OCI-LY1 (cell line): Measurements from ENCODE around the gene PTPRE.

ENCODE experiments used
- EZH2 ChIP-seq: fragments of 200-600 bp; sonication (generic), shearing (Covaris generic); IDR thresholded peaks from 2 replicates; pipeline ENCODE4 v1.8.0; 2017; ENCODE audit warnings: borderline replicate concordance, mixed run types, mild to moderate bottlenecking, antibody characterized with exemption, low read length, moderate library complexity, mixed read lengths
- TF ChIP-seq, protein P1 (sequence below): fragments of 200-600 bp; sonication (generic), shearing (Covaris generic); IDR thresholded peaks from 2 replicates; pipeline ENCODE4 v1.5.1; 2017; ENCODE audit warnings: mild to moderate bottlenecking, antibody characterized with exemption, low read length, moderate library complexity, mixed read lengths

DNA sequence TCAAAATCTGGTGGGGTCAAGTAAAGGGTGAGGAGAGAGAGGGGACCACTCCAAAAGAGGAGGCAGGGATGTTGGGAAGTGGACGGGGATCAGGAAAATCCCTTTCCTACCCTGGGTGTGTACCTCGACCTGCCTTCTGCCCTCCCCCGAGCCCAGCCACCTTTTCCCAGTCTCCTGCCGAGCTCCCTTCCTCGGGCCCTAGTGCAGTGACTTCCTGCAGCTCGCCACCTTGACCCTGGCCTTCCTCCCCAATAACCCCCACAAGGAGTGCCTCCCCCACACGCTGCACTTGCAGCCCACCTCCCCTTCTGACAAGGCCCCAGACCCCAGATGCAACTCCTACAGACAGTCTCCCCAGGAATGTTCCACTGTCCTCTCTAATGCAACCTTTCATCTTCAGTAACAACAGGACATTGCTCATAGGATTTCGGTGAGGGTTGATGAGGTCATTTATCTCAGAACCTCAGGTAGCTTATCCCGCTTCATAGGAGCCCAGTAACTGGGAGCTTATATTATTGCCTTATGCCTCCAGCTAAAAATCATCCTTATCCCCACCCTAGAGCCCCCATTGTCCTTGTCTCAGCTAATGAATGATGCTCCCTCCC is 129.2 kb downstream of the PTPRE start:
- TF ChIP-seq, protein P1, sequence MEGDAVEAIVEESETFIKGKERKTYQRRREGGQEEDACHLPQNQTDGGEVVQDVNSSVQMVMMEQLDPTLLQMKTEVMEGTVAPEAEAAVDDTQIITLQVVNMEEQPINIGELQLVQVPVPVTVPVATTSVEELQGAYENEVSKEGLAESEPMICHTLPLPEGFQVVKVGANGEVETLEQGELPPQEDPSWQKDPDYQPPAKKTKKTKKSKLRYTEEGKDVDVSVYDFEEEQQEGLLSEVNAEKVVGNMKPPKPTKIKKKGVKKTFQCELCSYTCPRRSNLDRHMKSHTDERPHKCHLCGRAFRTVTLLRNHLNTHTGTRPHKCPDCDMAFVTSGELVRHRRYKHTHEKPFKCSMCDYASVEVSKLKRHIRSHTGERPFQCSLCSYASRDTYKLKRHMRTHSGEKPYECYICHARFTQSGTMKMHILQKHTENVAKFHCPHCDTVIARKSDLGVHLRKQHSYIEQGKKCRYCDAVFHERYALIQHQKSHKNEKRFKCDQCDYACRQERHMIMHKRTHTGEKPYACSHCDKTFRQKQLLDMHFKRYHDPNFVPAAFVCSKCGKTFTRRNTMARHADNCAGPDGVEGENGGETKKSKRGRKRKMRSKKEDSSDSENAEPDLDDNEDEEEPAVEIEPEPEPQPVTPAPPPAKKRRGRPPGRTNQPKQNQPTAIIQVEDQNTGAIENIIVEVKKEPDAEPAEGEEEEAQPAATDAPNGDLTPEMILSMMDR: no peak
- no peak for TF ChIP-seq EZH2
